SK-N-SH treated with all-trans-retinoic acid at 6 μM for 48 hours (cell line): ENCODE data around the gene SEPHS1.

ENCODE experiments used
- ZC3H10 ChIP-seq: fragments of 250-450 bp; sonication (Bioruptor Pico); IDR thresholded peaks from 2 replicates; pipeline ENCODE4 v1.5.1; 2021; ENCODE audit warnings: mild to moderate bottlenecking, moderate library complexity
- ZNF8 ChIP-seq: fragments of 450-650 bp; formaldehyde crosslinking; IDR thresholded peaks from 2 replicates; pipeline ENCODE4 v1.5.0; 2020; ENCODE audit warnings: mild to moderate bottlenecking, moderate library complexity
- TF ChIP-seq, protein P1 (sequence below): fragments of 250-450 bp; sonication (Bioruptor Pico); IDR thresholded peaks from 2 replicates; pipeline ENCODE4 v1.8.0; 2021; ENCODE audit warnings: low read depth, mild to moderate bottlenecking, moderate library complexity, borderline replicate concordance

GRCh38 chr10:13390604-13391522 lies 42.8 kb upstream of the SEPHS1 start:
- TF ChIP-seq ZC3H10 (CRISPR knock-in tag), result no peak
- TF ChIP-seq ZNF8 (CRISPR knock-in tag), result no peak
- TF ChIP-seq, protein P1, sequence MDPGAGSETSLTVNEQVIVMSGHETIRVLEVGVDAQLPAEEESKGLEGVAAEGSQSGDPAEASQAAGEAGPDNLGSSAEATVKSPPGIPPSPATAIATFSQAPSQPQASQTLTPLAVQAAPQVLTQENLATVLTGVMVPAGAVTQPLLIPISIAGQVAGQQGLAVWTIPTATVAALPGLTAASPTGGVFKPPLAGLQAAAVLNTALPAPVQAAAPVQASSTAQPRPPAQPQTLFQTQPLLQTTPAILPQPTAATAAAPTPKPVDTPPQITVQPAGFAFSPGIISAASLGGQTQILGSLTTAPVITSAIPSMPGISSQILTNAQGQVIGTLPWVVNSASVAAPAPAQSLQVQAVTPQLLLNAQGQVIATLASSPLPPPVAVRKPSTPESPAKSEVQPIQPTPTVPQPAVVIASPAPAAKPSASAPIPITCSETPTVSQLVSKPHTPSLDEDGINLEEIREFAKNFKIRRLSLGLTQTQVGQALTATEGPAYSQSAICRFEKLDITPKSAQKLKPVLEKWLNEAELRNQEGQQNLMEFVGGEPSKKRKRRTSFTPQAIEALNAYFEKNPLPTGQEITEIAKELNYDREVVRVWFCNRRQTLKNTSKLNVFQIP, result no peak
